ENCODE results near the gene DLAT. TPM values are rescaled to one million over a fixed set of nuclear protein-coding genes. Genes with fewer than 3 reads are reported as not detected.

The DLAT gene
- total RNA-seq, 1 experiment from 2014 or later, result 68.1 TPM

DNA sequence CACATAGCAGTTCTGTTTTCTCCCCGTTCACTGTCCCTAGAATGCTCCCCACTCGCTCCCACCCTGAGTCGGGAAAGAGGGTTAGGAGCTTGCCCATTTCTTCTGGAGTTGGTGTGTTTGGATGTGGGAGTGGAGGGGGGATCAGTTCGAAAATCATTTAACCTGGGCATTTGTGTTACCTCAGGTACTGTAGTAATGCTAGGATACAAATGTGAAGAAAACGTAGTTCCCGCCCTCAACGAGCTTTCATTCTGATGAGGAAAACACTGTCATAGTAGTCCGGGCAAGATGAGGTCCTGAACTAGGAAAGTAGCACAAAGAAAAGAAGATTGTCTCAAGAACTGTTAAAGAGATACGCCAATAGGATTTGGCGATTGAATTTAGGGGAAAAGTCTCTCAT lies 62.0 kb downstream of the DLAT start:
- Histone ChIP-seq H3K4me1 (ENCODE audit: control insufficient read depth in 1 of 2, insufficient read depth in 2 of 2, low read length in 2 of 2) (peaks cover 0 to 15% of the 10 kb centered on the region in 2 experiments; a peak in 2 of 4 replicates), H3K9ac (ENCODE audit: low read length) (peak overlapping the region; percentile 97), H2AFZ (ENCODE audit: low read depth, low read length, poor library complexity, severe bottlenecking) (no peak overlapping the region), H3K9me2 (ENCODE audit: insufficient read depth) (no peaks in the 10 kb centered on the region), H3K79me2 (ENCODE audit: insufficient read depth, low read length) (peaks cover 82% of the 10 kb centered on the region), H3K27me3 (ENCODE audit: insufficient read depth, low read length) (no peaks in the 10 kb centered on the region), H3K4me3 (replicated peaks in 1 of 2; ENCODE audit: low read depth in 1 of 2, low read length in 2 of 2) (peak overlapping the region; percentile 87 to 93), H3K9me3 (ENCODE audit: control insufficient read depth in 1 of 2, insufficient read depth in 1 of 2, low read depth in 1 of 2, low read length in 2 of 2) (no peaks in the 10 kb centered on the region), H3K36me3 (ENCODE audit: control insufficient read depth in 1 of 2, insufficient read depth in 2 of 2, low read length in 2 of 2) (peaks cover 49 to 50% of the 10 kb centered on the region in 2 experiments), H3K27ac (ENCODE audit: low read depth, low read length) (peak overlapping the region; percentile 65), H4K20me1 (ENCODE audit: insufficient read depth) (no peaks in the 10 kb centered on the region), H3K4me2 (ENCODE audit: low read length) (peak overlapping the region; percentile 79)
- RAD21 ChIA-PET (ENCODE audit: low non-redundant PET in 1 of 2, low total read pairs in 2 of 2, uncharacterized antibody in 2 of 2, unreplicated experiment in 2 of 2), result no interaction called here
- peak; percentile 24 for ATAC-seq
- POLR2A ChIA-PET, result interaction anchor here (1.0 to 1.3 kb wide), 2 partner anchors 13 to 132 kb away, joined by 3 to 4 read pairs; no protein-coding TSS in a partner anchor
- intact Hi-C loops (cut with micrococcal nuclease), result loop anchor here (2.0 to 5.0 kb wide), 3 partner anchors 155 to 208 kb away; partner anchors contain the start of genes CFAP68 and FDXACB1
- no peak for DNase-seq (ENCODE audit: low read depth, low spot score)
- CTCF ChIA-PET, result interaction anchor here (1.0 to 1.1 kb wide), 2 partner anchors 26 to 193 kb away, joined by 3 read pairs; no protein-coding TSS in a partner anchor
- TF ChIP-seq YY1 (IDR thresholded peaks at IDR 0.05; ENCODE audit: extremely low read depth, insufficient replicate concordance, low read depth, low read length) (no peak), SRF (IDR thresholded peaks at IDR 0.05; ENCODE audit: low read depth) (no peak), CEBPB (IDR thresholded peaks at IDR 0.05; ENCODE audit: low read depth) (no peak), POLR2AphosphoS5 (IDR thresholded peaks at IDR 0.05; ENCODE audit: low read depth, low read length) (no peak), JUND (IDR thresholded peaks at IDR 0.05) (no peak), RAD21 (IDR thresholded peaks at IDR 0.05; ENCODE audit: low read depth) (no peak), ZNF274 (IDR thresholded peaks at IDR 0.05; ENCODE audit: low read depth, low read length) (no peak), FOSL1 (IDR thresholded peaks at IDR 0.05; ENCODE audit: low read depth) (no peak), EGR1 (IDR thresholded peaks at IDR 0.05; ENCODE audit: low read depth) (no peak), POLR2A (IDR thresholded peaks at IDR 0.05; ENCODE audit: borderline replicate concordance, extremely low read depth, insufficient read depth, insufficient read length) (no peak), REST (IDR thresholded peaks at IDR 0.05; ENCODE audit: low read depth) (no peak), ELF1 (IDR thresholded peaks at IDR 0.05; ENCODE audit: borderline replicate concordance, low read depth) (no peak), ZFX (IDR thresholded peaks at IDR 0.05) (no peak), EZH2phosphoT487 (IDR thresholded peaks at IDR 0.05; ENCODE audit: borderline replicate concordance) (no peak), MAX (IDR thresholded peaks at IDR 0.05) (no peak), EZH2 (IDR thresholded peaks at IDR 0.05) (no peak)
- TF ChIP-seq, protein P1, sequence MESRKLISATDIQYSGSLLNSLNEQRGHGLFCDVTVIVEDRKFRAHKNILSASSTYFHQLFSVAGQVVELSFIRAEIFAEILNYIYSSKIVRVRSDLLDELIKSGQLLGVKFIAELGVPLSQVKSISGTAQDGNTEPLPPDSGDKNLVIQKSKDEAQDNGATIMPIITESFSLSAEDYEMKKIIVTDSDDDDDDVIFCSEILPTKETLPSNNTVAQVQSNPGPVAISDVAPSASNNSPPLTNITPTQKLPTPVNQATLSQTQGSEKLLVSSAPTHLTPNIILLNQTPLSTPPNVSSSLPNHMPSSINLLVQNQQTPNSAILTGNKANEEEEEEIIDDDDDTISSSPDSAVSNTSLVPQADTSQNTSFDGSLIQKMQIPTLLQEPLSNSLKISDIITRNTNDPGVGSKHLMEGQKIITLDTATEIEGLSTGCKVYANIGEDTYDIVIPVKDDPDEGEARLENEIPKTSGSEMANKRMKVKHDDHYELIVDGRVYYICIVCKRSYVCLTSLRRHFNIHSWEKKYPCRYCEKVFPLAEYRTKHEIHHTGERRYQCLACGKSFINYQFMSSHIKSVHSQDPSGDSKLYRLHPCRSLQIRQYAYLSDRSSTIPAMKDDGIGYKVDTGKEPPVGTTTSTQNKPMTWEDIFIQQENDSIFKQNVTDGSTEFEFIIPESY (IDR thresholded peaks at IDR 0.05; ENCODE audit: extremely low read depth, insufficient replicate concordance, low read length), result no peak
- TF ChIP-seq, protein P2, sequence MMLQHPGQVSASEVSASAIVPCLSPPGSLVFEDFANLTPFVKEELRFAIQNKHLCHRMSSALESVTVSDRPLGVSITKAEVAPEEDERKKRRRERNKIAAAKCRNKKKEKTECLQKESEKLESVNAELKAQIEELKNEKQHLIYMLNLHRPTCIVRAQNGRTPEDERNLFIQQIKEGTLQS (IDR thresholded peaks at IDR 0.05), result no peak
- BruUV-seq (replicated peaks), result TSS peak; percentile 44

All from HCT116 (cell line).